PC-9 (cell line): ENCODE measurements around the gene STK26. TPM values are rescaled to one million over a fixed set of nuclear protein-coding genes. Genes with fewer than 3 reads are reported as not detected.
A peak's percentile ranks its signal among the peaks of the same experiment; 100 is the strongest.

Source experiments
- BruUV-seq: library from RNA; stranded (reverse); fragments of 400-500 nt; replicated peaks from 2 replicates; lab custom pipeline; 2021; lab: Mats Ljungman, UMichigan
- CTCF ChIA-PET: fragments of 300-600 bp; sonication (Branson Sonifier 250); formaldehyde crosslinking; loops from one replicate; lab custom pipeline; 2022; ENCODE audit warnings: antibody characterized with exemption; lab: Charles Lee
- POLR2A ChIA-PET: fragments of 300-600 bp; sonication (Branson Sonifier 250); formaldehyde crosslinking; loops from one replicate; lab custom pipeline; 2022; ENCODE audit warnings: antibody characterized with exemption; ENCODE audit not compliant: unreplicated experiment; lab: Charles Lee
- DNase-seq, 2 experiments: peaks; one replicate each; pipeline versions ENCODE4 v3.0.0 to v3.0.0-alpha.2; 2015 to 2022; ENCODE audit warnings: mixed read lengths in 1 of 2
- H2AFZ ChIP-seq: fragments of 200-600 bp; sonication (generic); 2 replicates; pipeline ENCODE4 v1.8.1; 2017; ENCODE audit warnings: antibody characterized with exemption
- H3F3A ChIP-seq: fragments of 200-600 bp; sonication (generic); 2 replicates; pipeline ENCODE4 v1.8.1; 2017; ENCODE audit warnings: antibody characterized with exemption, mild to moderate bottlenecking, low read depth; ENCODE audit not compliant: insufficient read depth
- H3K27ac ChIP-seq: fragments of 200-600 bp; sonication (generic); 2 replicates; pipeline ENCODE4 v1.6.1; 2016; ENCODE audit warnings: mixed run types
- H3K27me3 ChIP-seq: fragments of 200-600 bp; sonication (generic); 2 replicates; pipeline ENCODE4 v1.6.1; 2016; ENCODE audit warnings: low read depth, mixed run types; ENCODE audit not compliant: insufficient read depth
- H3K36me3 ChIP-seq: fragments of 200-600 bp; sonication (generic); 2 replicates; pipeline ENCODE4 v1.6.1; 2016; ENCODE audit warnings: low read depth, mixed run types
- H3K4me1 ChIP-seq: fragments of 200-600 bp; sonication (generic); replicated peaks from 2 replicates; pipeline ENCODE4 v1.6.1; 2016; ENCODE audit warnings: mixed run types; ENCODE audit not compliant: insufficient read depth
- H3K4me2 ChIP-seq: fragments of 200-600 bp; sonication (generic); 2 replicates; pipeline ENCODE4 v1.6.1; 2017; ENCODE audit warnings: mixed run types
- H3K4me3 ChIP-seq: fragments of 200-600 bp; sonication (generic); 2 replicates; pipeline ENCODE4 v1.6.1; 2016; ENCODE audit warnings: mixed run types
- H3K79me2 ChIP-seq: fragments of 200-600 bp; sonication (generic); 2 replicates; pipeline ENCODE4 v1.6.1; 2017; ENCODE audit warnings: low read depth, mixed run types
- H3K9me2 ChIP-seq: fragments of 200-600 bp; sonication (generic); 2 replicates; pipeline ENCODE4 v1.8.1; 2017; ENCODE audit warnings: mild to moderate bottlenecking; ENCODE audit not compliant: insufficient read depth
- H3K9me3 ChIP-seq: fragments of 200-600 bp; sonication (generic); 2 replicates; pipeline ENCODE4 v1.8.1; 2016; ENCODE audit warnings: low read depth; ENCODE audit not compliant: insufficient read depth
- H4K20me1 ChIP-seq: fragments of 200-600 bp; sonication (generic); 2 replicates; pipeline ENCODE4 v1.8.1; 2017; ENCODE audit not compliant: insufficient read depth
- CTCF ChIP-seq: fragments of 200-600 bp; sonication (generic); conservative IDR thresholded peaks from 2 replicates; pipeline ENCODE4 v1.6.1; 2017; ENCODE audit warnings: mixed run types, antibody characterized with exemption, mild to moderate bottlenecking, moderate library complexity
- EZH2 ChIP-seq: fragments of 200-600 bp; sonication (generic); IDR thresholded peaks from 2 replicates; pipeline ENCODE4 v1.8.0; 2017; ENCODE audit warnings: antibody characterized with exemption, low read depth
- intact Hi-C: fragments of 100-400 bp; cut with micrococcal nuclease; formaldehyde crosslinking; loops from one replicate; pipeline ENCODE4 v1.10.0; 2022; ENCODE audit not compliant: unreplicated experiment
- total RNA-seq: library from RNA; stranded (reverse); gene quantifications from 2 replicates; pipeline ENCODE4 v1.2.3, GENCODE V29; 2021

The STK26 gene
- total RNA-seq, 1 experiment from 2014 or later, result 48.4 TPM

- Histone ChIP-seq H3K27me3 (no peaks in the 10 kb centered on the region), H3K4me2 (peak overlapping the region; percentile 1; the same call in 1 of the 2 replicates), H4K20me1 (no peaks in the 10 kb centered on the region), H3K9me2 (no peaks in the 10 kb centered on the region), H3K9me3 (no peaks in the 10 kb centered on the region), H3K79me2 (no peaks in the 10 kb centered on the region), H3K27ac (peak overlapping the region; percentile 62), H3K4me1 (peaks cover 35% of the 10 kb centered on the region), H3K36me3 (no peaks in the 10 kb centered on the region), H3K4me3 (no peak overlapping the region), H2AFZ (no peak overlapping the region), H3F3A (peaks cover 9% of the 10 kb centered on the region)
- intact Hi-C loops, result loop anchor here (2.0 kb wide), 1 partner anchor 22 kb away; no protein-coding TSS in a partner anchor
- CTCF ChIA-PET, result interaction anchor here (0.6 kb wide), 1 partner anchor 44 kb away, joined by 3 read pairs; no protein-coding TSS in a partner anchor
- peak; percentile 48 to 92 for DNase-seq
- BruUV-seq, result no TSS peak
- POLR2A ChIA-PET, result interaction anchor here (0.7 kb wide), 1 partner anchor 44 kb away, joined by 7 read pairs; no protein-coding TSS in a partner anchor
- TF ChIP-seq CTCF (no peak), EZH2 (no peak)
These were observed 44.0 kb upstream of the STK26 start for GRCh38 chrX:131979116-131979515.

GRCh38 chrX:131985526-131986049 lies 37.5 kb upstream of the STK26 start:
- H4K20me1 ChIP-seq, result no peaks in the 10 kb centered on the region
- no peak overlapping the region for H3K4me2 ChIP-seq
- intact Hi-C loops, result no loop called here
- no peaks in the 10 kb centered on the region for H3K36me3 ChIP-seq
- no peaks in the 10 kb centered on the region for H3K27me3 ChIP-seq
- DNase-seq, result no peak
- H3F3A ChIP-seq, result 0 out of 2 replicates have a peak, but pooled peaks cover 3% of the 10 kb centered on the region
- H2AFZ ChIP-seq, result no peak overlapping the region
- BruUV-seq, result no TSS peak
- no peak overlapping the region for H3K27ac ChIP-seq
- ChIA-PET CTCF (no interaction called here), POLR2A (no interaction called here)
- peaks cover 7% of the 10 kb centered on the region for H3K4me1 ChIP-seq
- TF ChIP-seq CTCF, result no peak
- TF ChIP-seq EZH2, result no peak
- H3K9me2 ChIP-seq, result no peaks in the 10 kb centered on the region
- H3K4me3 ChIP-seq, result no peak overlapping the region
- H3K79me2 ChIP-seq, result no peaks in the 10 kb centered on the region
- H3K9me3 ChIP-seq, result no peaks in the 10 kb centered on the region

GRCh38 chrX:131987252-131987651 lies 35.9 kb upstream of the STK26 start:
- intact Hi-C loops, result no loop called here
- no peak for TF ChIP-seq CTCF
- no peak for TF ChIP-seq EZH2
- Histone ChIP-seq H3K9me3 (no peaks in the 10 kb centered on the region), H4K20me1 (no peaks in the 10 kb centered on the region), H3K36me3 (no peaks in the 10 kb centered on the region), H3F3A (0 out of 2 replicates have a peak, but pooled peaks cover 3% of the 10 kb centered on the region), H3K4me3 (no peak overlapping the region), H3K4me1 (no peaks in the 10 kb centered on the region; the same call in 1 of the 2 replicates), H3K27ac (no peak overlapping the region), H3K4me2 (no peak overlapping the region), H3K9me2 (no peaks in the 10 kb centered on the region), H3K27me3 (no peaks in the 10 kb centered on the region), H2AFZ (no peak overlapping the region), H3K79me2 (no peaks in the 10 kb centered on the region)
- DNase-seq, result no peak
- no TSS peak for BruUV-seq
- POLR2A ChIA-PET, result no interaction called here
- CTCF ChIA-PET, result no interaction called here
